HUES48 (cell line): Measurements from ENCODE around the gene AANAT.
A peak's percentile ranks its signal among the peaks of the same experiment; 100 is the strongest.

Source experiments
- H3K27ac ChIP-seq: one replicate; pipeline ENCODE4 v1.7.0; 2013; ENCODE audit warnings: low read depth, low read length, inconsistent platforms
- H3K27me3 ChIP-seq: 2 replicates; pipeline ENCODE4 v1.6.1; 2013; ENCODE audit warnings: mild to moderate bottlenecking, low read length; ENCODE audit not compliant: control insufficient read depth, insufficient read depth
- H3K36me3 ChIP-seq: 2 replicates; pipeline ENCODE4 v1.6.1; 2013; ENCODE audit warnings: low read length; ENCODE audit not compliant: control insufficient read depth, insufficient read depth
- H3K4me1 ChIP-seq: 2 replicates; pipeline ENCODE4 v1.6.1; 2013; ENCODE audit warnings: mild to moderate bottlenecking, low read length; ENCODE audit not compliant: control insufficient read depth, insufficient read depth
- H3K4me3 ChIP-seq: 2 replicates; pipeline ENCODE4 v1.5.1; 2013; ENCODE audit warnings: mild to moderate bottlenecking, low read depth, low read length
- H3K9ac ChIP-seq: 2 replicates; pipeline ENCODE4 v1.6.1; 2013; ENCODE audit warnings: mild to moderate bottlenecking, low read depth, low read length, moderate library complexity
- H3K9me3 ChIP-seq: 2 replicates; pipeline ENCODE4 v1.6.1; 2013; ENCODE audit warnings: low read length; ENCODE audit not compliant: control insufficient read depth, insufficient read depth

The AANAT gene

GRCh38 chr17:76492123-76492988, 25.0 kb downstream of the AANAT start:
- peaks cover 20% of the 10 kb centered on the region for H3K4me1 ChIP-seq
- no peak overlapping the region for H3K9ac ChIP-seq
- H3K27me3 ChIP-seq = no peaks in the 10 kb centered on the region
- no peaks in the 10 kb centered on the region for H3K36me3 ChIP-seq
- no peaks in the 10 kb centered on the region for H3K9me3 ChIP-seq
- no peak overlapping the region for H3K27ac ChIP-seq
- H3K4me3 ChIP-seq = no peak overlapping the region

- peaks cover 24% of the 10 kb centered on the region for H3K4me1 ChIP-seq
- no peaks in the 10 kb centered on the region for H3K36me3 ChIP-seq
- no peak overlapping the region for H3K9ac ChIP-seq
- no peak overlapping the region for H3K4me3 ChIP-seq
- no peaks in the 10 kb centered on the region for H3K27me3 ChIP-seq
- no peak overlapping the region for H3K27ac ChIP-seq
- no peaks in the 10 kb centered on the region for H3K9me3 ChIP-seq
Measured at GRCh38 chr17:76492989-76493501, 25.6 kb downstream of the AANAT start.

- H3K4me1 ChIP-seq = peaks cover 28% of the 10 kb centered on the region
- no peaks in the 10 kb centered on the region for H3K36me3 ChIP-seq
- no peak overlapping the region for H3K4me3 ChIP-seq
- no peaks in the 10 kb centered on the region for H3K9me3 ChIP-seq
- no peak overlapping the region for H3K27ac ChIP-seq
- no peaks in the 10 kb centered on the region for H3K27me3 ChIP-seq
- H3K9ac ChIP-seq = no peak overlapping the region
Measured at GRCh38 chr17:76493505-76494167, 26.2 kb downstream of the AANAT start.

GRCh38 chr17:76495663-76496400, 28.4 kb downstream of the AANAT start:
- no peaks in the 10 kb centered on the region for H3K9me3 ChIP-seq
- no peak overlapping the region for H3K27ac ChIP-seq
- H3K9ac ChIP-seq = no peak overlapping the region
- no peak overlapping the region for H3K4me3 ChIP-seq
- peaks cover 41% of the 10 kb centered on the region for H3K4me1 ChIP-seq
- no peaks in the 10 kb centered on the region for H3K27me3 ChIP-seq
- no peaks in the 10 kb centered on the region for H3K36me3 ChIP-seq

- H3K9me3 ChIP-seq = no peaks in the 10 kb centered on the region
- no peak overlapping the region for H3K9ac ChIP-seq
- H3K36me3 ChIP-seq = no peaks in the 10 kb centered on the region
- H3K4me1 ChIP-seq = peaks cover 42% of the 10 kb centered on the region
- H3K4me3 ChIP-seq = no peak overlapping the region
- H3K27me3 ChIP-seq = no peaks in the 10 kb centered on the region
- H3K27ac ChIP-seq = no peak overlapping the region
Measured at GRCh38 chr17:76496464-76496863, 29.1 kb downstream of the AANAT start.

- Histone ChIP-seq H3K4me3 (no peak overlapping the region), H3K9ac (no peak overlapping the region), H3K4me1 (peaks cover 41% of the 10 kb centered on the region), H3K27me3 (no peaks in the 10 kb centered on the region), H3K27ac (no peak overlapping the region), H3K9me3 (no peaks in the 10 kb centered on the region), H3K36me3 (no peaks in the 10 kb centered on the region)
Measured at GRCh38 chr17:76497699-76497978, 30.2 kb downstream of the AANAT start.

GRCh38 chr17:76497979-76498875, 30.8 kb downstream of the AANAT start:
- Histone ChIP-seq H3K9me3 (no peaks in the 10 kb centered on the region), H3K27me3 (no peaks in the 10 kb centered on the region), H3K36me3 (no peaks in the 10 kb centered on the region), H3K4me1 (peaks cover 35% of the 10 kb centered on the region), H3K27ac (peak overlapping the region; percentile 42), H3K4me3 (no peak overlapping the region), H3K9ac (no peak overlapping the region)

GRCh38 chr17:76498876-76499251, 31.5 kb downstream of the AANAT start:
- no peak overlapping the region for H3K9ac ChIP-seq
- H3K4me1 ChIP-seq = peaks cover 30% of the 10 kb centered on the region
- H3K9me3 ChIP-seq = no peaks in the 10 kb centered on the region
- no peaks in the 10 kb centered on the region for H3K36me3 ChIP-seq
- H3K27me3 ChIP-seq = no peaks in the 10 kb centered on the region
- H3K4me3 ChIP-seq = no peak overlapping the region
- H3K27ac ChIP-seq = no peak overlapping the region

GRCh38 chr17:76499267-76499667, 31.9 kb downstream of the AANAT start:
- Histone ChIP-seq H3K9ac (no peak overlapping the region), H3K27ac (no peak overlapping the region), H3K36me3 (no peaks in the 10 kb centered on the region), H3K27me3 (no peaks in the 10 kb centered on the region), H3K4me3 (no peak overlapping the region), H3K4me1 (peaks cover 30% of the 10 kb centered on the region), H3K9me3 (no peaks in the 10 kb centered on the region)

- H3K9ac ChIP-seq = no peak overlapping the region
- no peaks in the 10 kb centered on the region for H3K36me3 ChIP-seq
- no peaks in the 10 kb centered on the region for H3K9me3 ChIP-seq
- peak overlapping the region; percentile 84 for H3K4me3 ChIP-seq
- peaks cover 30% of the 10 kb centered on the region for H3K4me1 ChIP-seq
- H3K27me3 ChIP-seq = no peaks in the 10 kb centered on the region
- no peak overlapping the region for H3K27ac ChIP-seq
Measured at GRCh38 chr17:76500074-76500746, 32.8 kb downstream of the AANAT start.
